ENCODE results near the gene SDSL. TPM values are rescaled to one million over a fixed set of nuclear protein-coding genes. Genes with fewer than 3 reads are reported as not detected.

Gene SDSL
- total and polyA plus RNA-seq, 2 of the 13 experiments (the other 11 are each of a cell fraction or from before 2014, with no cell fraction given), result 1.2 to 1.7 TPM

GRCh38 chr12:113418213-113418879 lies 3.8 kb upstream of the SDSL start (continued):
- TF ChIP-seq REST (IDR thresholded peaks at IDR 0.05; ENCODE audit: borderline replicate concordance in 1 of 2, low read depth in 1 of 2, low read length in 2 of 2) (no peak), ZNF20 (CRISPR knock-in tag; IDR thresholded peaks at IDR 0.05) (no peak), ZNF724P (CRISPR knock-in tag; IDR thresholded peaks at IDR 0.05; ENCODE audit: borderline replicate concordance) (no peak), SETDB1 (CRISPR knock-in tag; IDR thresholded peaks at IDR 0.05; ENCODE audit: borderline replicate concordance) (no peak), MAFK (conservative IDR thresholded peaks at IDR 0.05 in 1 of 2, IDR thresholded peaks at IDR 0.05 in 1 of 2; ENCODE audit: low read length in 2 of 2) (no peak), ZBTB38 (CRISPR knock-in tag; IDR thresholded peaks at IDR 0.05) (no peak), SRSF9 (IDR thresholded peaks at IDR 0.05; ENCODE audit: borderline replicate concordance, insufficient read depth, low read depth, low read length, poor library complexity, severe bottlenecking) (no peak), ZNF468 (CRISPR knock-in tag; IDR thresholded peaks at IDR 0.05) (no peak), BCL6 (CRISPR knock-in tag; IDR thresholded peaks at IDR 0.05) (peak; percentile 76), BHLHE40 (IDR thresholded peaks at IDR 0.05; ENCODE audit: low read length) (no peak), ZNF430 (CRISPR knock-in tag; IDR thresholded peaks at IDR 0.05) (no peak), ATF7 (IDR thresholded peaks at IDR 0.05) (peak; percentile 80), ATF7 (CRISPR knock-in tag; IDR thresholded peaks at IDR 0.05) (no peak), ZBTB34 (CRISPR knock-in tag; IDR thresholded peaks at IDR 0.05) (no peak), PHF21A (CRISPR knock-in tag; IDR thresholded peaks at IDR 0.05) (peak; percentile 77), FOXK1 (CRISPR knock-in tag; IDR thresholded peaks at IDR 0.05; ENCODE audit: borderline replicate concordance, low read depth) (no peak), ZBTB26 (CRISPR knock-in tag; IDR thresholded peaks at IDR 0.05; ENCODE audit: borderline replicate concordance) (no peak), YEATS2 (CRISPR knock-in tag; IDR thresholded peaks at IDR 0.05; ENCODE audit: borderline replicate concordance) (no peak), KLF15 (CRISPR knock-in tag; IDR thresholded peaks at IDR 0.05; ENCODE audit: borderline replicate concordance) (no peak), MXI1 (IDR thresholded peaks at IDR 0.05; ENCODE audit: borderline replicate concordance, low read depth, low read length) (no peak), HMG20A (CRISPR knock-in tag; IDR thresholded peaks at IDR 0.05; ENCODE audit: borderline replicate concordance) (no peak), HIC2 (CRISPR knock-in tag; IDR thresholded peaks at IDR 0.05; ENCODE audit: low read depth) (0 out of 2 replicates have a peak, but pooled peaks have one; percentile 5), ZNF777 (CRISPR knock-in tag; IDR thresholded peaks at IDR 0.05) (no peak)
